K562 (cell line): ENCODE measurements around the gene RSBN1L. TPM values are rescaled to one million over a fixed set of nuclear protein-coding genes. Genes with fewer than 3 reads are reported as not detected.

ENCODE experiments used
- ASH1L ChIP-seq: fragments of 450-650 bp; IDR thresholded peaks from 2 replicates; pipeline ENCODE4 v1.6.1; 2018; ENCODE audit warnings: borderline replicate concordance, mild to moderate bottlenecking, low read depth; ENCODE audit not compliant: partially characterized antibody
- BCL6 ChIP-seq: fragments of 250-450 bp; sonication (Bioruptor Pico); IDR thresholded peaks from 2 replicates; pipeline ENCODE4 v1.4.0; 2020
- DMBX1 ChIP-seq: fragments of 250-450 bp; sonication (Bioruptor Pico); IDR thresholded peaks from 2 replicates; pipeline ENCODE4 v1.8.0; 2022; ENCODE audit warnings: inconsistent platforms, mild to moderate bottlenecking, moderate library complexity, borderline replicate concordance
- HEY1 ChIP-seq: fragments of 250-450 bp; sonication (Bioruptor Pico); IDR thresholded peaks from 2 replicates; pipeline ENCODE4 v1.5.0; 2020; ENCODE audit warnings: mild to moderate bottlenecking, moderate library complexity, borderline replicate concordance
- HMGXB4 ChIP-seq: sonication (generic); formaldehyde crosslinking; IDR thresholded peaks from 2 replicates; pipeline ENCODE4 v1.8.1; 2023; ENCODE audit warnings: mild to moderate bottlenecking, missing genetic modification reagents
- MAFF ChIP-seq: IDR thresholded peaks from 2 replicates; pipeline ENCODE4 v1.6.1; 2012; ENCODE audit warnings: low read length, improper control_type of control experiment
- SNIP1 ChIP-seq: fragments of 450-650 bp; IDR thresholded peaks from 2 replicates; pipeline ENCODE4 v1.7.1; 2017; ENCODE audit warnings: low read depth, mild to moderate bottlenecking
- U2AF2 ChIP-seq: fragments of 200-400 bp; formaldehyde crosslinking; optimal IDR thresholded peaks from 2 replicates; pipeline ENCODE3; 2017; ENCODE audit warnings: low read depth, mild to moderate bottlenecking, low read length
- ZBTB7A ChIP-seq: IDR thresholded peaks from 2 replicates; pipeline ENCODE4 v1.6.1; 2011; ENCODE audit warnings: low read depth, mild to moderate bottlenecking, low read length, moderate library complexity, borderline replicate concordance; ENCODE audit not compliant: control insufficient read depth
- polyA plus RNA-seq, 8 experiments: library from polyadenylated mRNA; depleted of rRNA in 4 of 8; stranded (reverse) in 5 of 8; unstranded in 3 of 8; fragments of >200 nt; fragmentation: Nextera tagmentation in 2 of 8; fragmentation: Illumina TruSeq in 1 of 8; extraction: Ambion mirVana in 2 of 8; extraction: Trizol in 1 of 8; gene quantifications; 2 replicates each; pipeline versions ENCODE4 v1.2.1 to v1.2.3, GENCODE V29; 2011 to 2014; ENCODE audit warnings: inconsistent platforms in 1 of 8, missing spikeins in 1 of 8
- total RNA-seq, 7 experiments: library from RNA; depleted of rRNA in 6 of 7; stranded (reverse); fragments of >200 nt in 6 of 7; fragmentation: Illumina TruSeq in 2 of 7; extraction: Trizol in 2 of 7; gene quantifications; 2 replicates each; pipeline versions ENCODE4 v1.2.1 to v1.2.3, GENCODE V29; 2011 to 2021; ENCODE audit warnings: low replicate concordance in 1 of 7
- TF ChIP-seq, protein P1 (sequence below): fragments of 450-650 bp; IDR thresholded peaks from 2 replicates; pipeline ENCODE4 v1.6.1; 2016; ENCODE audit warnings: mild to moderate bottlenecking, moderate library complexity
- TF ChIP-seq, protein P2 (sequence below), 3 experiments: IDR thresholded peaks in 2 of 3; conservative IDR thresholded peaks in 1 of 3; 2 replicates each; pipeline ENCODE4 v1.5.1; 2011 to 2012; ENCODE audit warnings: low read length in 3 of 3, mild to moderate bottlenecking in 3 of 3, control low read depth in 2 of 3, improper control_type of control experiment in 1 of 3, inconsistent platforms in 1 of 3, low read depth in 1 of 3, mixed read lengths in 1 of 3, moderate library complexity in 1 of 3; ENCODE audit not compliant: insufficient read depth in 2 of 3

The RSBN1L gene
- total and polyA plus RNA-seq, 9 of the 15 experiments (the other 6 are each of a cell fraction or from before 2014, with no cell fraction given), result 6.2 to 35.2 (median 20.1) TPM

DNA sequence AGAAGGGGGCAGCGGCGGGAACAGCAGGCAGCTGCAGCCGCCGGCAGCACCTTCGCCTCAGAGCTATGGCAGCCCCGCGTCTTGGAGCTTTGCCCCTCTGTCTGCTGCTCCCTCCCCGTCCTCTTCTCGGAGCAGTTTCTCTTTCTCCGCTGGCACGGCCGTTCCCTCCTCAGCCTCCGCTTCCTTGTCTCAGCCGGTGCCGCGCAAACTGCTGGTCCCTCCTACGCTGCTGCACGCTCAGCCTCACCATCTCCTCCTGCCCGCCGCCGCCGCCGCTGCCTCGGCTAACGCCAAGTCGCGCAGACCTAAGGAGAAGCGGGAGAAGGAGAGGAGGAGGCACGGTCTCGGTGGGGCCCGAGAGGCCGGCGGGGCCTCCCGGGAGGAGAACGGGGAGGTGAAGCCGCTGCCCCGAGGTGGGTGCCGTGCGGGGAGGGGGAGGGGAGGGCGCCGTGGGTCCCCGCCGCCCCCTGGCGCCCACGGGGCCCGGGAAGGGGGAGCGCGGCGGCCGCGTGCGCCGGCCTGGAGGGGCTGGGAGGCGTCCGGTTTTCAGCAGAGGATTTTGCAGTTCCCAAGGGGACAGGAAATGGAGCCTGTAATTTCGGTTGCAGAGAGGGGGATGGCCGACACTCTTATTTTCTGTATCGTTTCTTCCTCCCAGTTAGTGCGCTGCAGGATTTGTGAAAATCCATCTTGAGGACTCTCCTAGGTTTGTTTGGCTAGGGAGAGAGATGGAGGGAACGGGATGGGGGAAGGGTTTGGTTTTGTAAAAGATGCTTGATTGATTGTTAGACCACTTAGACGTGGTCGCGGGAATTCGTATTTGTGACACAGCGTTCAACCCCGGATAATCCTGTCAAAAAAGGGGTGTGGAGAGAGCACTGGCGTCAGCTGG lies 630 bp downstream of the RSBN1L start (continued):
- TF ChIP-seq, protein P1, sequence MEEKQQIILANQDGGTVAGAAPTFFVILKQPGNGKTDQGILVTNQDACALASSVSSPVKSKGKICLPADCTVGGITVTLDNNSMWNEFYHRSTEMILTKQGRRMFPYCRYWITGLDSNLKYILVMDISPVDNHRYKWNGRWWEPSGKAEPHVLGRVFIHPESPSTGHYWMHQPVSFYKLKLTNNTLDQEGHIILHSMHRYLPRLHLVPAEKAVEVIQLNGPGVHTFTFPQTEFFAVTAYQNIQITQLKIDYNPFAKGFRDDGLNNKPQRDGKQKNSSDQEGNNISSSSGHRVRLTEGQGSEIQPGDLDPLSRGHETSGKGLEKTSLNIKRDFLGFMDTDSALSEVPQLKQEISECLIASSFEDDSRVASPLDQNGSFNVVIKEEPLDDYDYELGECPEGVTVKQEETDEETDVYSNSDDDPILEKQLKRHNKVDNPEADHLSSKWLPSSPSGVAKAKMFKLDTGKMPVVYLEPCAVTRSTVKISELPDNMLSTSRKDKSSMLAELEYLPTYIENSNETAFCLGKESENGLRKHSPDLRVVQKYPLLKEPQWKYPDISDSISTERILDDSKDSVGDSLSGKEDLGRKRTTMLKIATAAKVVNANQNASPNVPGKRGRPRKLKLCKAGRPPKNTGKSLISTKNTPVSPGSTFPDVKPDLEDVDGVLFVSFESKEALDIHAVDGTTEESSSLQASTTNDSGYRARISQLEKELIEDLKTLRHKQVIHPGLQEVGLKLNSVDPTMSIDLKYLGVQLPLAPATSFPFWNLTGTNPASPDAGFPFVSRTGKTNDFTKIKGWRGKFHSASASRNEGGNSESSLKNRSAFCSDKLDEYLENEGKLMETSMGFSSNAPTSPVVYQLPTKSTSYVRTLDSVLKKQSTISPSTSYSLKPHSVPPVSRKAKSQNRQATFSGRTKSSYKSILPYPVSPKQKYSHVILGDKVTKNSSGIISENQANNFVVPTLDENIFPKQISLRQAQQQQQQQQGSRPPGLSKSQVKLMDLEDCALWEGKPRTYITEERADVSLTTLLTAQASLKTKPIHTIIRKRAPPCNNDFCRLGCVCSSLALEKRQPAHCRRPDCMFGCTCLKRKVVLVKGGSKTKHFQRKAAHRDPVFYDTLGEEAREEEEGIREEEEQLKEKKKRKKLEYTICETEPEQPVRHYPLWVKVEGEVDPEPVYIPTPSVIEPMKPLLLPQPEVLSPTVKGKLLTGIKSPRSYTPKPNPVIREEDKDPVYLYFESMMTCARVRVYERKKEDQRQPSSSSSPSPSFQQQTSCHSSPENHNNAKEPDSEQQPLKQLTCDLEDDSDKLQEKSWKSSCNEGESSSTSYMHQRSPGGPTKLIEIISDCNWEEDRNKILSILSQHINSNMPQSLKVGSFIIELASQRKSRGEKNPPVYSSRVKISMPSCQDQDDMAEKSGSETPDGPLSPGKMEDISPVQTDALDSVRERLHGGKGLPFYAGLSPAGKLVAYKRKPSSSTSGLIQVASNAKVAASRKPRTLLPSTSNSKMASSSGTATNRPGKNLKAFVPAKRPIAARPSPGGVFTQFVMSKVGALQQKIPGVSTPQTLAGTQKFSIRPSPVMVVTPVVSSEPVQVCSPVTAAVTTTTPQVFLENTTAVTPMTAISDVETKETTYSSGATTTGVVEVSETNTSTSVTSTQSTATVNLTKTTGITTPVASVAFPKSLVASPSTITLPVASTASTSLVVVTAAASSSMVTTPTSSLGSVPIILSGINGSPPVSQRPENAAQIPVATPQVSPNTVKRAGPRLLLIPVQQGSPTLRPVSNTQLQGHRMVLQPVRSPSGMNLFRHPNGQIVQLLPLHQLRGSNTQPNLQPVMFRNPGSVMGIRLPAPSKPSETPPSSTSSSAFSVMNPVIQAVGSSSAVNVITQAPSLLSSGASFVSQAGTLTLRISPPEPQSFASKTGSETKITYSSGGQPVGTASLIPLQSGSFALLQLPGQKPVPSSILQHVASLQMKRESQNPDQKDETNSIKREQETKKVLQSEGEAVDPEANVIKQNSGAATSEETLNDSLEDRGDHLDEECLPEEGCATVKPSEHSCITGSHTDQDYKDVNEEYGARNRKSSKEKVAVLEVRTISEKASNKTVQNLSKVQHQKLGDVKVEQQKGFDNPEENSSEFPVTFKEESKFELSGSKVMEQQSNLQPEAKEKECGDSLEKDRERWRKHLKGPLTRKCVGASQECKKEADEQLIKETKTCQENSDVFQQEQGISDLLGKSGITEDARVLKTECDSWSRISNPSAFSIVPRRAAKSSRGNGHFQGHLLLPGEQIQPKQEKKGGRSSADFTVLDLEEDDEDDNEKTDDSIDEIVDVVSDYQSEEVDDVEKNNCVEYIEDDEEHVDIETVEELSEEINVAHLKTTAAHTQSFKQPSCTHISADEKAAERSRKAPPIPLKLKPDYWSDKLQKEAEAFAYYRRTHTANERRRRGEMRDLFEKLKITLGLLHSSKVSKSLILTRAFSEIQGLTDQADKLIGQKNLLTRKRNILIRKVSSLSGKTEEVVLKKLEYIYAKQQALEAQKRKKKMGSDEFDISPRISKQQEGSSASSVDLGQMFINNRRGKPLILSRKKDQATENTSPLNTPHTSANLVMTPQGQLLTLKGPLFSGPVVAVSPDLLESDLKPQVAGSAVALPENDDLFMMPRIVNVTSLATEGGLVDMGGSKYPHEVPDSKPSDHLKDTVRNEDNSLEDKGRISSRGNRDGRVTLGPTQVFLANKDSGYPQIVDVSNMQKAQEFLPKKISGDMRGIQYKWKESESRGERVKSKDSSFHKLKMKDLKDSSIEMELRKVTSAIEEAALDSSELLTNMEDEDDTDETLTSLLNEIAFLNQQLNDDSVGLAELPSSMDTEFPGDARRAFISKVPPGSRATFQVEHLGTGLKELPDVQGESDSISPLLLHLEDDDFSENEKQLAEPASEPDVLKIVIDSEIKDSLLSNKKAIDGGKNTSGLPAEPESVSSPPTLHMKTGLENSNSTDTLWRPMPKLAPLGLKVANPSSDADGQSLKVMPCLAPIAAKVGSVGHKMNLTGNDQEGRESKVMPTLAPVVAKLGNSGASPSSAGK, result no peak; the same call in 1 of the 2 replicates
- TF ChIP-seq HMGXB4 (CRISPR knock-in tag) (peak; percentile 75; the same call in 1 of the 2 replicates), DMBX1 (CRISPR knock-in tag) (no peak), MAFF (no peak), HEY1 (no peak), ASH1L (no peak), ZBTB7A (peak; percentile 99), U2AF2 (no peak), SNIP1 (no peak), BCL6 (no peak)
- TF ChIP-seq, protein P2, sequence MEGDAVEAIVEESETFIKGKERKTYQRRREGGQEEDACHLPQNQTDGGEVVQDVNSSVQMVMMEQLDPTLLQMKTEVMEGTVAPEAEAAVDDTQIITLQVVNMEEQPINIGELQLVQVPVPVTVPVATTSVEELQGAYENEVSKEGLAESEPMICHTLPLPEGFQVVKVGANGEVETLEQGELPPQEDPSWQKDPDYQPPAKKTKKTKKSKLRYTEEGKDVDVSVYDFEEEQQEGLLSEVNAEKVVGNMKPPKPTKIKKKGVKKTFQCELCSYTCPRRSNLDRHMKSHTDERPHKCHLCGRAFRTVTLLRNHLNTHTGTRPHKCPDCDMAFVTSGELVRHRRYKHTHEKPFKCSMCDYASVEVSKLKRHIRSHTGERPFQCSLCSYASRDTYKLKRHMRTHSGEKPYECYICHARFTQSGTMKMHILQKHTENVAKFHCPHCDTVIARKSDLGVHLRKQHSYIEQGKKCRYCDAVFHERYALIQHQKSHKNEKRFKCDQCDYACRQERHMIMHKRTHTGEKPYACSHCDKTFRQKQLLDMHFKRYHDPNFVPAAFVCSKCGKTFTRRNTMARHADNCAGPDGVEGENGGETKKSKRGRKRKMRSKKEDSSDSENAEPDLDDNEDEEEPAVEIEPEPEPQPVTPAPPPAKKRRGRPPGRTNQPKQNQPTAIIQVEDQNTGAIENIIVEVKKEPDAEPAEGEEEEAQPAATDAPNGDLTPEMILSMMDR (IDR thresholded peaks at IDR 0.05 in 2 of 3, conservative IDR thresholded peaks at IDR 0.05 in 1 of 3; ENCODE audit: insufficient read depth in 2 of 3, low read depth in 1 of 3, low read length in 3 of 3), result 0 out of 6 replicates have a peak, but pooled peaks of 1 of the 3 experiments have one; percentile 2
